ENCODE results near the gene SMYD3. TPM values are rescaled to one million over a fixed set of nuclear protein-coding genes. Genes with fewer than 3 reads are reported as not detected.

The SMYD3 gene
- total RNA-seq, 1 experiment from 2014 or later, result 35.1 TPM

DNA sequence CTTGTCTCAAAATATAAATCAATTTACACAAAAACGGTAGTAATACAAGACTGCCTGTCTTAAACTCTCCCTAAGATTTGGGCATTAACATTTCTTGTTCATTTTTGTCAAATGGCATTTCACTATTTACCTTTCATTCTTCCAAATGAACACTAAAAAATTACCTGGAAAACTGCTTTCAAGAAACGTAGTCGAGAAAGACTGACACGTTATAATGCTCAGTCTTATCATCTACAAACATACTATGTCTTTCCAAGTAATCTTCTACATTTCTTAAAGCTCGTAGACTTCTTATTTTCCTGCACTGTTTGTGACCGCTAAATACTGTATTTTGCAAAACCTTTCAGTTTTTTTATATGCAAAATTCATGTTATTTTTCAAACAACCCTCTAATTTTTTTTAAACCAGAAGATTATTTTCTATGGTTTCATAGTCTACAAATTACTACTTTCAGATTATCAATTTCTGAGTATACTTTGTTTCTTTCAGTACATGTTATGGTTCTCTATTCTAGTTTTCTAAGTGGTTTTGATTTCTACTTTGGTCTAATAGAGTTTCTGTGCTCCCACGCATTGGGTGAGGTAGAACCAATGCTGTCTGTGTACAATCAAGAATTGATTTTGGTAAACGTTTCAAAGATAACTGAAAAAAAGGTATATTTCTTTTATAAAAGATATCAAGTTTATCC is 336.4 kb downstream of the SMYD3 start:
- Mint-ChIP-seq H3K4me3 (ENCODE audit: low read depth, unreplicated experiment) (no peak overlapping the region), H3K4me1 (ENCODE audit: low read depth, unreplicated experiment) (peaks cover under 1% of the 10 kb centered on the region), H3K9me3 (ENCODE audit: low read depth, unreplicated experiment) (no peaks in the 10 kb centered on the region), H3K27ac (ENCODE audit: unreplicated experiment) (no peak overlapping the region), H3K36me3 (ENCODE audit: insufficient read depth, unreplicated experiment) (peaks cover 5% of the 10 kb centered on the region), H3K27me3 (ENCODE audit: unreplicated experiment) (no peaks in the 10 kb centered on the region)
- intact Hi-C loops (cut with micrococcal nuclease; ENCODE audit: unreplicated experiment), result no loop called here
- no TSS peak for BruUV-seq (replicated peaks)
- DNase-seq, result no peak
- TF ChIP-seq, protein P1, sequence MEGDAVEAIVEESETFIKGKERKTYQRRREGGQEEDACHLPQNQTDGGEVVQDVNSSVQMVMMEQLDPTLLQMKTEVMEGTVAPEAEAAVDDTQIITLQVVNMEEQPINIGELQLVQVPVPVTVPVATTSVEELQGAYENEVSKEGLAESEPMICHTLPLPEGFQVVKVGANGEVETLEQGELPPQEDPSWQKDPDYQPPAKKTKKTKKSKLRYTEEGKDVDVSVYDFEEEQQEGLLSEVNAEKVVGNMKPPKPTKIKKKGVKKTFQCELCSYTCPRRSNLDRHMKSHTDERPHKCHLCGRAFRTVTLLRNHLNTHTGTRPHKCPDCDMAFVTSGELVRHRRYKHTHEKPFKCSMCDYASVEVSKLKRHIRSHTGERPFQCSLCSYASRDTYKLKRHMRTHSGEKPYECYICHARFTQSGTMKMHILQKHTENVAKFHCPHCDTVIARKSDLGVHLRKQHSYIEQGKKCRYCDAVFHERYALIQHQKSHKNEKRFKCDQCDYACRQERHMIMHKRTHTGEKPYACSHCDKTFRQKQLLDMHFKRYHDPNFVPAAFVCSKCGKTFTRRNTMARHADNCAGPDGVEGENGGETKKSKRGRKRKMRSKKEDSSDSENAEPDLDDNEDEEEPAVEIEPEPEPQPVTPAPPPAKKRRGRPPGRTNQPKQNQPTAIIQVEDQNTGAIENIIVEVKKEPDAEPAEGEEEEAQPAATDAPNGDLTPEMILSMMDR (IDR thresholded peaks at IDR 0.05; ENCODE audit: unreplicated experiment), result no peak
- CTCF ChIA-PET, result no interaction called here

DNA sequence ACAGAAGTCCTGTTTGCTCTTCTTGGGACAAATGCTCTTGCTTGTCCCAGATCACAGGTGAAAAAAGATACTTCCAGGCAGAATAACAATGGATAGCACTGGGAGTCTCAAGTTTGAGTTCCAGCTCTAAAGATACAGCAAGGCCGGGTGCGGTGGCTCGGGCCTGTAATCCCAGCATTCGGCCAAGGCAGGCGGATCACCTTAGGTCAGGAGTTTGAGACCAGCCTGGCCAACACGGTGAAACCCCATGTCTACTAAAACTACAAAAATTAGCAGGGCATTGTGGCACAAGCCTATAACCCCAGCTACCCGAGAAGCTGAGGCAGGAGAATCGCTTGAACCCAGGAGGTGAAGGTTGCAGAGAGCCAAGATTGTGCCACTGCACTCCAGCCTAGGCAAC is 337.6 kb downstream of the SMYD3 start:
- H3K36me3 Mint-ChIP-seq (ENCODE audit: insufficient read depth, unreplicated experiment), result peaks cover 5% of the 10 kb centered on the region
- CTCF ChIA-PET, result interaction anchor here (0.7 kb wide), 1 partner anchor 11 kb away, joined by 3 read pairs; no protein-coding TSS in a partner anchor

GRCh38 chr1:246169019-246169418 is 338.1 kb downstream of the SMYD3 start:
- peaks cover 5% of the 10 kb centered on the region for H3K36me3 Mint-ChIP-seq (ENCODE audit: insufficient read depth, unreplicated experiment)
- TF ChIP-seq, protein P1 (IDR thresholded peaks at IDR 0.05; ENCODE audit: unreplicated experiment), result no peak
- no peaks in the 10 kb centered on the region for H3K4me1 Mint-ChIP-seq (ENCODE audit: low read depth, unreplicated experiment)
- intact Hi-C loops (cut with micrococcal nuclease; ENCODE audit: unreplicated experiment), result no loop called here
- H3K27me3 Mint-ChIP-seq (ENCODE audit: unreplicated experiment), result no peaks in the 10 kb centered on the region
- CTCF ChIA-PET, result no interaction called here
- no peak overlapping the region for H3K4me3 Mint-ChIP-seq (ENCODE audit: low read depth, unreplicated experiment)
- H3K9me3 Mint-ChIP-seq (ENCODE audit: low read depth, unreplicated experiment), result no peaks in the 10 kb centered on the region
- no peak overlapping the region for H3K27ac Mint-ChIP-seq (ENCODE audit: unreplicated experiment)
- no peak for DNase-seq
- no TSS peak for BruUV-seq (replicated peaks)

More for the DNA sequence above, 337.6 kb downstream of the SMYD3 start:
- DNase-seq, result no peak
- no peak overlapping the region for H3K4me3 Mint-ChIP-seq (ENCODE audit: low read depth, unreplicated experiment)
- no peak overlapping the region for H3K27ac Mint-ChIP-seq (ENCODE audit: unreplicated experiment)
- H3K27me3 Mint-ChIP-seq (ENCODE audit: unreplicated experiment), result no peaks in the 10 kb centered on the region
- no peaks in the 10 kb centered on the region for H3K9me3 Mint-ChIP-seq (ENCODE audit: low read depth, unreplicated experiment)
- intact Hi-C loops (cut with micrococcal nuclease; ENCODE audit: unreplicated experiment), result no loop called here
- TF ChIP-seq, protein P1 (IDR thresholded peaks at IDR 0.05; ENCODE audit: unreplicated experiment), result no peak
- BruUV-seq (replicated peaks), result no TSS peak
- H3K4me1 Mint-ChIP-seq (ENCODE audit: low read depth, unreplicated experiment), result no peaks in the 10 kb centered on the region

DNA sequence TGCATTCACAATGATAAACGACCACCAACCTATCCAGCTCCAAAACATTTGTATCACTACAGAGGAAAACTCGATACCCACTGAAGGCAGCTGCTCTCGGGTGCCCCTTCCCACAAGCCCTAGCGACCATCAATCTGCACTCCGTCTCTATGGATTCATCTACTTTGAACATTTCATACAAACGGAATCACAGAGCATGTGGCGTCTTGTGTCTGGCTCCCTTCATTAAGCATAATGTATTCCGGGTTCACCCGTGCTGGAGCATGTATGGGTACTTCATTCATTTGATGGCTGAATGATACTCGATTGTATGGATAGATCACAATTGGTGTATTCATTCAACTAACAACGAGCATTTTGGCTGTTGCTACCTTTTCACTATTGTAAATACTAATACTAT is 340.2 kb downstream of the SMYD3 start:
- TF ChIP-seq, protein P1 (IDR thresholded peaks at IDR 0.05; ENCODE audit: unreplicated experiment), result no peak
- BruUV-seq (replicated peaks), result no TSS peak
- Mint-ChIP-seq H3K4me1 (ENCODE audit: low read depth, unreplicated experiment) (no peaks in the 10 kb centered on the region), H3K36me3 (ENCODE audit: insufficient read depth, unreplicated experiment) (no peaks in the 10 kb centered on the region), H3K27me3 (ENCODE audit: unreplicated experiment) (no peaks in the 10 kb centered on the region), H3K4me3 (ENCODE audit: low read depth, unreplicated experiment) (no peak overlapping the region), H3K27ac (ENCODE audit: unreplicated experiment) (no peak overlapping the region), H3K9me3 (ENCODE audit: low read depth, unreplicated experiment) (no peaks in the 10 kb centered on the region)
- DNase-seq, result no peak
- intact Hi-C loops (cut with micrococcal nuclease; ENCODE audit: unreplicated experiment), result no loop called here
- CTCF ChIA-PET, result no interaction called here
